Karpas-422 (cell line): ENCODE data around the gene TEX19. TPM values are rescaled to one million over a fixed set of nuclear protein-coding genes. Genes with fewer than 3 reads are reported as not detected.
"Not testable (repeated sequence)": the region's sequence is repeated elsewhere in the genome, so short reads cannot be mapped to it uniquely, and the experiment has no call there.

ENCODE experiments used
- DNase-seq: peaks from one replicate; pipeline ENCODE4 v3.0.0-alpha.2; 2015
- H2AFZ ChIP-seq: fragments of 200-600 bp; sonication (generic); 2 replicates; pipeline ENCODE4 v1.6.1; 2014; ENCODE audit warnings: antibody characterized with exemption, low read length, mixed read lengths
- H3K27ac ChIP-seq: fragments of 200-600 bp; sonication (generic); 2 replicates; pipeline ENCODE4 v1.5.1; 2014; ENCODE audit warnings: mild to moderate bottlenecking, low read length, moderate library complexity
- H3K27me3 ChIP-seq: fragments of 200-600 bp; sonication (generic); 2 replicates; pipeline ENCODE4 v1.6.1; 2014; ENCODE audit warnings: low read length, mixed read lengths
- H3K36me3 ChIP-seq: fragments of 200-600 bp; sonication (generic); 2 replicates; pipeline ENCODE4 v1.6.1; 2014; ENCODE audit warnings: low read length, mixed read lengths; ENCODE audit not compliant: insufficient read depth
- H3K4me1 ChIP-seq: fragments of 200-600 bp; sonication (generic); 2 replicates; pipeline ENCODE4 v1.6.1; 2014; ENCODE audit warnings: mild to moderate bottlenecking, low read length, mixed read lengths
- H3K4me2 ChIP-seq: fragments of 200-600 bp; sonication (generic); 2 replicates; pipeline ENCODE4 v1.6.1; 2014; ENCODE audit warnings: low read length, low read depth, mild to moderate bottlenecking; ENCODE audit not compliant: poor library complexity, severe bottlenecking
- H3K4me3 ChIP-seq: fragments of 200-600 bp; sonication (generic); 2 replicates; pipeline ENCODE4 v1.5.1; 2014; ENCODE audit warnings: mild to moderate bottlenecking, antibody characterized with exemption, low read length, mixed read lengths
- H3K79me2 ChIP-seq: fragments of 200-600 bp; sonication (generic); 2 replicates; pipeline ENCODE4 v1.6.1; 2014; ENCODE audit warnings: mild to moderate bottlenecking, low read length, mixed read lengths
- H3K9ac ChIP-seq: fragments of 200-600 bp; sonication (generic); 2 replicates; pipeline ENCODE4 v1.6.0; 2014; ENCODE audit warnings: low read length
- H3K9me2 ChIP-seq: fragments of 200-600 bp; sonication (generic), shearing (Covaris generic); replicated peaks from 2 replicates; pipeline ENCODE4 v1.6.0; 2014; ENCODE audit warnings: mild to moderate bottlenecking, low read length, moderate library complexity; ENCODE audit not compliant: insufficient read depth
- H3K9me3 ChIP-seq: fragments of 300-700, 200-600 bp; sonication (generic); 2 replicates; pipeline ENCODE4 v1.6.1; 2014; ENCODE audit warnings: low read length, mixed read lengths
- H4K20me1 ChIP-seq: fragments of 200-600 bp; sonication (generic); 2 replicates; pipeline ENCODE4 v1.6.1; 2014; ENCODE audit warnings: mild to moderate bottlenecking, antibody characterized with exemption, low read length, low read depth; ENCODE audit not compliant: insufficient read depth
- total RNA-seq: library from RNA; depleted of rRNA; stranded (reverse); fragments of >200 nt; shearing (Covaris generic); gene quantifications from 2 replicates; pipeline ENCODE4 v1.2.3, GENCODE V29; 2014; ENCODE audit warnings: low replicate concordance

Gene TEX19
- total RNA-seq, 1 experiment from 2014 or later: 0.34 TPM

DNA sequence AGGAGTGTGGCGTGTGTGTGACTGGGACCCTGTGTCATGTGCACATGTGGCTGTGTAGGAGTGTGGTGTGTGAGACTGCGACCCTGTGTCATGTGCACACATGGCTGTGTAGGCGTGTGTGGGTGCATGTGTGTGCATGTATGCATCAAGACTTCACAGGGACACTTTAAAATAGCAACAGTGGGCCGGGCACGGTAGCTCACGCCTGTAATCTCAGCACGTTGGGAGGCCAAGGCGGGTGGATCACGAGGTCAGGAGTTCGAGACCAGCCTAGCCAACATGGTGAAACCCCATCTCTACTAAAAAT, 22.6 kb downstream of the TEX19 start:
- H3K27me3 ChIP-seq, H2AFZ ChIP-seq, H3K9me2 ChIP-seq, H3K4me1 ChIP-seq, H3K27ac ChIP-seq, H3K4me3 ChIP-seq, H3K36me3 ChIP-seq, DNase-seq, H4K20me1 ChIP-seq, H3K4me2 ChIP-seq, H3K79me2 ChIP-seq, H3K9ac ChIP-seq, H3K9me3 ChIP-seq: not testable (repeated sequence)

DNA sequence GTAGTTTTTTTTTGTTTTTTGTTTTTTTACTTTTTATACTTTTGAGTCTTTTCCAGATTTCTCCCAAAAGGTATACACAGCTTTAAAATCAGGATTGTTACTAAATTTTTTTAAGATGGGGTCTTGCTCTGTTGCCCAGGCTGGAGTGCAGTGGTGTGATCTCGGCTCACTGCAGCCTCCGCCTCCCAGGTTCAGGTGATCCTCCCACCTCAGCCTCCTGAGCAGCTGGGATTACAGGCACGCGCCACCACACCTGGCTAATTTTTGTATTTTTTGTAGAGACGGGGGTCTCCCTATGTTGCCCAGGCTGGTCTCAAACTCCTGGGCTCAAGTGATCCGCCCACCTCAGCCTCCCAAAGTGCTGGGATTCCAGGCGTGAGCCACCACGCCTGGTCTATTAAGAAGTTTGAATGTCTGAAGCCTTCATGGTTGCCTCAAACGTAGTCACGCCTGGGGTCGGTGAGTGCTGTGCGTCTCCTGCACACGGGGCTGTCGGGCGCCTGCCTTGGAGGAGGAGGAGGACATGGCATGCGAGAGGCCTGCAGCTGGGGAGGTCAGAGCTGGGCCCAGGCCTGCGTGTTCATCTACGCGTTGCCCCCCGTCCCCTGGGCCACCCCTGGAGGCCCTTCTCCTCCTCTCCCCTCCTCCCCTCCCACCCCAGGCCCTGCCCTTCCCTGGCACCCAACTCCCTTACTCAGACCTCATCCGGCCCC, 23.3 kb downstream of the TEX19 start:
- H3K79me2 ChIP-seq, H3K4me3 ChIP-seq, H3K27ac ChIP-seq, H3K36me3 ChIP-seq, H3K9ac ChIP-seq, DNase-seq, H3K9me3 ChIP-seq, H2AFZ ChIP-seq, H3K9me2 ChIP-seq, H3K27me3 ChIP-seq, H4K20me1 ChIP-seq, H3K4me1 ChIP-seq, H3K4me2 ChIP-seq: not testable (repeated sequence)

DNA sequence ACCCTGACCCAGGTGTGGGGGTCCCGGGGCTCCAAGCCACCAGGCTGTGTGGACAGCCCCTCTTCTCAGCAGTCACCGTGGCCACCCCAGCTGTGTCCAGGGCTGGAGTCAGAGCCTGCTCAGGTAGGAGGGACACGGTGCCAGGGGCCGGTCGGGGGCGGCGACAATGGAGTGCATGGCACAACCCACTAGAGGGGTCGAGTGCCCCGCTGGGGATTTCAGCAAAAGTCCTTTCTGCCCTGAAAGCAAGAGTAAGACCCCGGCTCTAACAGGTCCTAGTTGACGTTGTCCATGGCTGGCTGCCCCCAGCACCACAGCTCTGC, 23.8 kb downstream of the TEX19 start:
- Histone ChIP-seq H3K9ac (no peak overlapping the region), H3K4me3 (no peak overlapping the region), H3K27ac (no peak overlapping the region), H3K79me2 (no peaks in the 10 kb centered on the region), H3K9me2 (no peaks in the 10 kb centered on the region), H2AFZ (no peak overlapping the region), H3K36me3 (no peaks in the 10 kb centered on the region), H4K20me1 (no peaks in the 10 kb centered on the region), H3K4me2 (no peak overlapping the region), H3K27me3 (no peaks in the 10 kb centered on the region), H3K4me1 (no peaks in the 10 kb centered on the region), H3K9me3 (no peaks in the 10 kb centered on the region)
- DNase-seq: no peak

DNA sequence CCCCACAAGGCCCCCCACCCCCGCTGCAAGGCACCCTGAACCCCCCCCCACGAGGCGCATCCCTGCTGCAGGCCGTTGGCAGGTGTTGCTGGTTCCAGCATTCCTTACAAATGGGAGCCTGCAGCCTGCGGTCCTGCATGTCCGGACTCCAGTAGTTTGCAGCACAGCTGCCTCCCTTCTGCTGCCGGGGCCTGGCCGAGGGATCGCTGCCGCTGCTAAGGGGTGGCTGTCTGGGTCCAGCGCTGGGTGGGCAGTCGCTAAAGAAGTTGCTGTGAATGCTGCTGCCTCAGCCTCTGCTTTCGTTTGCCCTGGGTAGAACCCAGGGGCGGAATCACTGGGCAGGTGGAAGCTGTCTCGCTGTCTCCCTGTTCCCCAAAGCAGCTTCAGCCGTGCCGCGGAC, 24.4 kb downstream of the TEX19 start:
- H3K36me3 ChIP-seq: no peaks in the 10 kb centered on the region
- H3K79me2 ChIP-seq: no peaks in the 10 kb centered on the region
- H2AFZ ChIP-seq: no peak overlapping the region
- H3K4me1 ChIP-seq: no peaks in the 10 kb centered on the region
- H3K4me3 ChIP-seq: no peak overlapping the region
- H3K9me3 ChIP-seq: no peaks in the 10 kb centered on the region
- H3K9ac ChIP-seq: no peak overlapping the region
- no peak for DNase-seq
- no peaks in the 10 kb centered on the region for H3K27me3 ChIP-seq
- H3K9me2 ChIP-seq: no peaks in the 10 kb centered on the region
- no peak overlapping the region for H3K27ac ChIP-seq
- no peak overlapping the region for H3K4me2 ChIP-seq
- no peaks in the 10 kb centered on the region; the same call in 1 of the 2 replicates for H4K20me1 ChIP-seq

DNA sequence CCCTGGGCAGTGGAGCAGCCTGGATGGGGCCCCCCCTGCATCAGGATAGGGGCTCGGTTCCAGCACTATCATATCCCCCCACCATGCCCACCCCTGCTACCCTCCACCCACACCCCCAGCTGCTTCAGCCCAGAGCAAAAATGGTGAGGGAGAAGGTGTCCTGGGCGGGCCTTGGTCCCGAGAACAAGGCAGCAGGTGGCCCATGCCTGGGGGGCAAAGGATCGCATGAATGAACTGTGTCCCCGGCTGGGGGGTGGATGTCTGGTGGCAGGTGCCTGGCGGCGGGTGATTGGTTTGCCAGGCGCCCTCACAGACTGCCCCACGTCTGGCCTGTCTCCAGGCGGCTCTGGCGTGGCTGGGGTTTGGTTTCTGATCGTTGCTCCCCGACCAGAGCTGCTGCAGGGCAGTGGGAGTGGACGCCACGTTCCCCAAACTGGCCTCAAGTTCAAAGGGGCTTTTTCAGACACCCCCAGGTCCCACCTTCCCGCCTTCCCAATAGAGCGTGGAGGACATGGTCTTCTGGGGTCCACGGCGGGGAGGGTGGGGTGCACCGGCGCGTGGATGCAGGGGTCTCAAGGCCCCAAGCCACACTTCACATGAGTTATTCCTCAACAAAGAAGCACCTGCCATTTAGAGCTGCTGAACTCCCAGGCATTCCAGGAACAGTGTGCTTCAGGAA, 25.1 kb downstream of the TEX19 start:
- Histone ChIP-seq H3K27ac (no peak overlapping the region), H3K79me2 (no peaks in the 10 kb centered on the region), H3K4me1 (no peaks in the 10 kb centered on the region), H3K4me2 (no peak overlapping the region), H2AFZ (no peak overlapping the region), H4K20me1 (no peaks in the 10 kb centered on the region; the same call in 1 of the 2 replicates), H3K4me3 (no peak overlapping the region), H3K27me3 (no peaks in the 10 kb centered on the region), H3K9me2 (no peaks in the 10 kb centered on the region), H3K36me3 (no peaks in the 10 kb centered on the region), H3K9ac (no peak overlapping the region), H3K9me3 (no peaks in the 10 kb centered on the region)
- DNase-seq: no peak

DNA sequence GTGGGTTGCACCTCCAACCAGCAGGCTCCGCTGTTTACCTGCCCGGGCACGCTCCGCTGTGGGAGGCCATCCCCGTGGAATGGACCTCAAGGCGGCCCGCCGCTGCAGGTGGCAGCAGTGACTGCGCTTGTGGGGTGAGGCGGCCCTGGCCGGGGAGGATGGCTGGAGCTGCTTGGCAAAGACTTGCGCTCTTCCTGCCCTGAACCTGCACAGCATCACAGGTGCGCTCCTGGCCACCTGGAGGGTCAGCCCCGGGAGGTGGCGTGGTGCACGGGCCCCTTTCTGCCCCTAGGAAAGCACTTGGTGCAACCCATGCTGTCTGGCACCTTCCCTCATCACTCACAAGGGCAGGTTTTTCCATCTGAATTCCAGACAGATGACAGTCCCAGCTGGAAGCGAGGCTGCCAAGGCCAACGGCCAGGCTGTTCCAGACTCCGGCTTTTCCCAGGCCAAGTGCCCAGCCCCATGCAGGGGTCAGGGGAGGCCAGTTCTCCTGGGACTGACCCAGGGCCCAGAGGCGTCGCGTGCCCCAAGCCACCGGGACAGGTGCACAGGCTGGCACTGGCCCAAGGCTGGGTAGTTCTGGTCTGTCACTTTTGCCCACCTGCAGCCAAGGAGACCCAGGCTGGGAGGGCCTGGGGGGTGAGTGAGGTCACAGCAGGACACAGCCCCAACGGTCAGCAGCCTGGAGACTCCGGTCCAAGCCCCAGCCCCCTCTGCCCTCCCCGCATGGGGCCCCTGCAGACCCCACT, 25.9 kb downstream of the TEX19 start:
- no peaks in the 10 kb centered on the region for H3K4me1 ChIP-seq
- H3K27me3 ChIP-seq: no peaks in the 10 kb centered on the region
- no peak overlapping the region for H3K9ac ChIP-seq
- H3K4me2 ChIP-seq: no peak overlapping the region
- no peak overlapping the region for H3K4me3 ChIP-seq
- H3K9me2 ChIP-seq: no peaks in the 10 kb centered on the region
- H3K9me3 ChIP-seq: no peaks in the 10 kb centered on the region
- no peak overlapping the region for H2AFZ ChIP-seq
- no peaks in the 10 kb centered on the region; the same call in 1 of the 2 replicates for H4K20me1 ChIP-seq
- H3K79me2 ChIP-seq: no peaks in the 10 kb centered on the region
- H3K36me3 ChIP-seq: no peaks in the 10 kb centered on the region
- H3K27ac ChIP-seq: no peak overlapping the region
- DNase-seq: no peak

DNA sequence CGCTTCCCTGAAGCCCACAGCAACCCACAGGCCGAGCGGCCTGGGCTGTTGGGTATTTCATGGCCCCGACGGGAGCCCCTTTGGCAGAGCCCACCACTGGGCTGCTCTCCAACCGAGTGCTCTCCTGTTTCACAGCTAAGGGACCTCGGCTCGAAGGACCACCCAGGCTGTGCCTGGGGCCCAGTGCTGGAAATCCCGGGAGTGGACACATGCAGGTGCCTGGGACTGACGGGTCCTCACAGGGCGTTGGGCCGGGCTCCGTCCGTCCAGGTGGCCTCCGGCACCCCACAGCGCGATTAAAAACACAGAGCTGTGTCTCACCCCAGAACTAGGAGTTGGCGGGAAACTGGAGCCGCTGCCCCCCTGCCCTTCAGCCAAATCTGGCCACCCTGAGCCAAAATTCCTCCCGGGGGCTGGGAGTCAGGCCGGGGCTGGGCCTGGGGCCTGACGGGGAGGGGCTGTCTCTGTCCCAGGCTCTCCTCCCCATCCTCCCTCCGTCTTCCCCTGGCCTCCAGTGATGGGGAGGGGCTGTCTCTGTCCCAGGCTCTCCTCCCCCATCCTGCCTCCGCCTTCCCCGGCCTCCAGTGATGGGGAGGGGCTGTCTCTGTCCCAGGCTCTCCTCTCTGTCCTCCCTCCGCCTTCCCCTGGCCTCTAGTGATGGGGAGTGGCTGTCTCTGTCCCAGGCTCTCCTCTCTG, 26.7 kb downstream of the TEX19 start:
- H3K4me1 ChIP-seq: no peaks in the 10 kb centered on the region
- H3K4me3 ChIP-seq: no peak overlapping the region
- no peaks in the 10 kb centered on the region for H3K9me2 ChIP-seq
- H3K9me3 ChIP-seq: no peaks in the 10 kb centered on the region
- no peak for DNase-seq
- H2AFZ ChIP-seq: no peak overlapping the region
- no peaks in the 10 kb centered on the region for H3K79me2 ChIP-seq
- no peaks in the 10 kb centered on the region for H3K36me3 ChIP-seq
- H4K20me1 ChIP-seq: no peaks in the 10 kb centered on the region; the same call in 1 of the 2 replicates
- H3K4me2 ChIP-seq: no peak overlapping the region
- no peak overlapping the region for H3K9ac ChIP-seq
- H3K27ac ChIP-seq: no peak overlapping the region
- no peaks in the 10 kb centered on the region for H3K27me3 ChIP-seq

DNA sequence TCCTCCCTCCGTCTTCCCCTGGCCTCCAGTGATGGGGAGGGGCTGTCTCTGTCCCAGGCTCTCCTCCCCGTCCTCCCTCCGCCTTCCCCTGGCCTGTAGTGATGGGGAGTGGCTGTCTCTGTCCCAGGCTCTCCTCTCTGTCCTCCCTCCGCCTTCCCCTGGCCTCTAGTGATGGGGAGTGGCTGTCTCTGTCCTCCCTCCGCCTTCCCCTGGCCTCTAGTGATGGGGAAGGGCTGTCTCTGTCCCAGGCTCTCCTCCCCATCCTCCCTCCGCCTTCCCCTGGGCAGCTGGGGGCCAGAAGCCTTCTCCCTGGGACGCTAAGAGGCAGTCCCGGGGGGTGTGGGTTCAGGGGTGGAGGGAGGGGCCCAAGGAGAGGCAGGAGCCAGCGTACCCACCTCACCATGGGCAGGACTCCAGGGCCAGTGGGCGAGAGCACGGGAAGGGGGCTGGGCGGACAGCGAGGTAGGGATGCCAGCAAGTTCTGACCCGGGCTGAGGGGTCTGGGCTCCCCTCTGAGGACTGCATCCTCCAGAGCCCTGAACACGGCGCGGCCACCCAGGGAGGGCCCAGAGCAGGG, 27.3 kb downstream of the TEX19 start:
- Histone ChIP-seq H3K9me2 (no peaks in the 10 kb centered on the region), H4K20me1 (no peaks in the 10 kb centered on the region; the same call in 1 of the 2 replicates), H3K4me1 (no peaks in the 10 kb centered on the region), H2AFZ (no peak overlapping the region), H3K36me3 (no peaks in the 10 kb centered on the region), H3K9ac (no peak overlapping the region), H3K79me2 (no peaks in the 10 kb centered on the region), H3K9me3 (no peaks in the 10 kb centered on the region), H3K27ac (no peak overlapping the region), H3K4me2 (no peak overlapping the region), H3K4me3 (no peak overlapping the region), H3K27me3 (no peaks in the 10 kb centered on the region)
- no peak for DNase-seq
